Measurements from ENCODE around the gene GDF3.

Gene GDF3

DNA sequence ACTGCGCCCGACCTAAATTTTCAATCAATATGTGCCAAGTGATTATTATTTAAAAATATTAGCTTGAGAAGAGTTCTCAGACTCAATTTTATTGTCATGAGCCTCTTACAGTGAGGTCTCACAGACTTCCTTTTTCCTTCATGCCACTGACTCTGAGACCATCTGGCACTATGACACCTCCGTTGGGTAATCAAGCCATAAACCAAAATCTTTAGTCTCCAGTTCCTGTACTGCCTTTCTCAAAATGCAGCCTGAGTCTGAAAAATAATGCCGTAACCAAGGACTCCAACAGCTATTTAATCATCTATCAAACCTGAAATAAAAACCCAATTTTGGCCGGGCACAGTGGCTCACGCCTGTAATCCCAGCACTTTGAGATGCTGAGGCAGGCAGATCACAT lies 20.1 kb downstream of the GDF3 start:
- in situ Hi-C loops (cut with MboI; ENCODE audit: low sequenced_read_pairs): loop anchor here (25.0 kb wide), 1 partner anchor 137 kb away; no protein-coding TSS in a partner anchor

DNA sequence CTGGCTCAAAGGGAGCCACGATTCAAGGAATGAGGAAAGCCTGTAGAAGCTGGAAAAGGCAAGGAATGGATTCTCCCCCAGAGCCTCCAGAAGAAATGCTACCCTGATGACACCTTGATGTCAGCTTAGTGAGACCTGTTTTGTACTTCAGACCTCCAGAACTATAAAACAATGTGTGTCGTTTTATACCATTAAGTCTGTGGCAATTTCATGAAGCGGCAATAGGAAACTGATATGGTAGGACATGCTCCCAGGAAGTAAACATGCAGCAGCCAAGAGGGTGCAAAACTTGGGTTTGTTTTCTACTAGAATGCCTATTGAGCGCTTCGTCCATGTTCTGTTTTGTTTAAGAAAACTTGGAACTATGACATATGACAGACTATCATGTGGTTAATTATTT lies 27.4 kb downstream of the GDF3 start:
- in situ Hi-C loops (cut with MboI; ENCODE audit: low sequenced_read_pairs): no loop called here

DNA sequence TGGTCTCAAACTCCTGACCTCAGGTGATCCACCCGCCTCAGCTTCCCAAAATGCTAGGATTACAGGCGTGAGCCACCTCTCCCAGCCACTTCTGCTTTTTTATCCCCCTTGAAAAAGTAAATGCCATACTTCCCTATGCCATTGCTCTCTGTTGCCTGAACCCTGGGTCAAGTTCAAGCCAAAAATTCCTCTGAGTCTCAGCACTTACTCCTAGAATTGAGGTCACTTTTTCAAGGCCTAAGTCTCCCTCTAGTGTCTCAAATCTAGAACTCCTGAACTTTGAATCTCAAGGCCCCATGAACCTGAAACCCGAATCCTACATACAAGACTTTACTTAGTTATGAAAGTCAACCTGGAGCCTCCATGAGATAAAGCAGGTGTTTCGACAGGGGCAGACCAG lies 28.4 kb downstream of the GDF3 start:
- in situ Hi-C loops (cut with MboI; ENCODE audit: low sequenced_read_pairs): no loop called here

DNA sequence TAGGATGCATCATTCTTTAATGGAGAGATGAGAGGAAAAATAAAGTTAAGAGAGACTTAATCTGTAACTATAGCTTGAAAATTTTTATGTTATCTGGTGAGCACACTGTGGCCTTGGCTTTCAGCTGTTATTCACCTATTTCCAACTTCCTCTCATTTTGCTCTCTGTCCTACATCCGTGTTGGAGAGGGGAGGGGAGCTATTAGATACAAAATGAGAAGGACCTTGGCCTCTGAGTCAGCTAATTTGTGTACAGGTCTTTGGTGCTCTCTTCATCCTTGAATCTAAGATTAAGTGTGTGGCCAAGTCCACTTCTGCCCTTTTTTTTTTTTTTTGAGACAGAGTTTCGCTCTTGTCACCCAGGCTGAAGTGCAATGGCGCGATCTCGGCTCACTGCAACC lies 29.0 kb downstream of the GDF3 start:
- in situ Hi-C loops (cut with MboI; ENCODE audit: low sequenced_read_pairs): no loop called here

DNA sequence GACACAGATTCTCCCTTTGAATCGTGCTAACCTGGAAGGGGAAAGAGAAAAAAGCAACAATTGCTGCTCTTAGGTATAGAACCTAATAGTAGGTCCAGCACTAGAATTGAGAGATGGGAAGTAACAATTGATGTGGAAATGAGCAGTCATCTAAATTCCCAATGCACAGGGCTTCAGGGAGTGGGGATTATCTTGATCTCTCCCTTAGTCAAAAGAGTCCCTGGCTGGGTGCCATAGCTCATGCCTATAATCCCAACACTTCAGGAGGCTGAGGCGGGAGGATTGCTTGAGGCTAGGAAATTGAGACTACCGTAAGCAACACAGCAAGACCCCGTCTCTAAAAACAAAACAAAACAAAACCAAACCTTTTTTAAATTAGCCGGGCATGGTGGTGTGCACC lies 33.8 kb downstream of the GDF3 start:
- in situ Hi-C loops (cut with MboI; ENCODE audit: low sequenced_read_pairs): no loop called here

DNA sequence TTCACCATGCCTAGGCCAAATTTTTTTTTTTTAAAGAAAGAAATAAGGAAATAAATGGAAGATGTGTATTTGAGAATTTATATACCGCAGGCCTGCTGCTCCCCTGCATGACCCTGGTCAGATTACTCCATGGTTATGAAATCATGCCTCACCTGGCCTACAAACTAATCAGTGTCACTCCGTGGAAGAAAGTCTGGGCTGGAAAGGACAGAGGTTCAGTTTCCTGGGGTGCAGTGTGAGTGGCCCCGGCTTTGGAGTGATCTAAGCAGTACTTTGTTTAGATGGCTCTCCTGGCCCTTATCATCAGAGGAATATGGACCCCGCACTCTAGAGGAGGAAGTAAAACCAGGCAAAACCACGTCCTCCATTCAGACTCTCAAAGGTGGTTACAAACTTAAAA lies 39.5 kb downstream of the GDF3 start:
- in situ Hi-C loops (cut with MboI; ENCODE audit: low sequenced_read_pairs): no loop called here

DNA sequence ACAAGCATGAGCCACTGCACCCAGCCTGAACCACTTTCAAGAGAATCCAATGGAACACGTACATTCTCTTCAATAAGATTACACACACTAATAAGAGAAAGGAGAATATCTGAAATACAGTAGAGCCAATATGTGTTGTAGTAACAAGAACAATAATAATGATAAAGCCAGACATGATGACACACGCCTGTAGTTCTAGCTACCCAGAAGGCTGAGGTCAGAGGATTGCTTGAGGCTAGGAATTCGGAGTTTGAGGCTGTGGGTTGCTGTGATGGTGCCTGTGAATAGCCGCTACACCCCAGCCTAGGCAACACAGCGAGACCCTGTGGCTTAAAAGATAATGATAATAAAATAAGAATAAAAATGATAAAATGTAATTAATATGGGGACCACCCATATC lies 45.5 kb downstream of the GDF3 start:
- in situ Hi-C loops (cut with MboI; ENCODE audit: low sequenced_read_pairs): no loop called here

DNA sequence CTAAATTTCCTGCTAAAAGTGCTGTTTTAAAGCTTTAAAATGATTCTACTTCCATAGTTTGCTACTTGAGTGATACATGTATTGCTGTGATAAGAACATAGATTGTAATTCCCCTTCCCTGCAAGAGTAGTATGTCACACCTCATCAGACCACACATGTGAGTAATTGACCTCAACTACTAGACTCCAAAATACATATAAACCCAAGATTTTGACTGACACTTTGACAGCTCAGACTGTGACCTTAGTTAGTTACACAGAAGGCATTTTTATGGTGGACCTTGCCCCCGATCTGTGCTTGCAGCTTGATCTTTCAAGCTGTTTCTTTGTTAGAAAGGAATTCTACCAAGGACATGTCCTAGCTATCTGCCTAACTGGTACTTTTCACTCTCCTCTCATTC lies 48.5 kb downstream of the GDF3 start:
- in situ Hi-C loops (cut with MboI; ENCODE audit: low sequenced_read_pairs): loop anchor here (25.0 kb wide), 1 partner anchor 435 kb away; no protein-coding TSS in a partner anchor

DNA sequence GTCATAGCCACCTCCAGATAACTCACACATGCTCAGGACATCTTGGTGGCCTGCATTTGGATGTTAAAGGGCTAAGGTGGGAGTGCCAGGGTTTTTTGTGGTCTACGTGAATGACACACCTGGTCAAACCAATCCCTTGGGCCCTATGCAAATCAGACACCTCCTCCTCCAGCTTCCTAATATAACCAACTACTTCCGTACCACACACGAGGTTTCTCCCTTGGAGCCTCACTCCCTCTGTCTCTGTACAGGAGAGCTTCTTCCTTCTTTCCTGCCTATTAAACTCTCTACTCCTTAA lies 49.4 kb downstream of the GDF3 start:
- in situ Hi-C loops (cut with MboI; ENCODE audit: low sequenced_read_pairs): loop anchor here (25.0 kb wide), 1 partner anchor 434 kb away; no protein-coding TSS in a partner anchor

DNA sequence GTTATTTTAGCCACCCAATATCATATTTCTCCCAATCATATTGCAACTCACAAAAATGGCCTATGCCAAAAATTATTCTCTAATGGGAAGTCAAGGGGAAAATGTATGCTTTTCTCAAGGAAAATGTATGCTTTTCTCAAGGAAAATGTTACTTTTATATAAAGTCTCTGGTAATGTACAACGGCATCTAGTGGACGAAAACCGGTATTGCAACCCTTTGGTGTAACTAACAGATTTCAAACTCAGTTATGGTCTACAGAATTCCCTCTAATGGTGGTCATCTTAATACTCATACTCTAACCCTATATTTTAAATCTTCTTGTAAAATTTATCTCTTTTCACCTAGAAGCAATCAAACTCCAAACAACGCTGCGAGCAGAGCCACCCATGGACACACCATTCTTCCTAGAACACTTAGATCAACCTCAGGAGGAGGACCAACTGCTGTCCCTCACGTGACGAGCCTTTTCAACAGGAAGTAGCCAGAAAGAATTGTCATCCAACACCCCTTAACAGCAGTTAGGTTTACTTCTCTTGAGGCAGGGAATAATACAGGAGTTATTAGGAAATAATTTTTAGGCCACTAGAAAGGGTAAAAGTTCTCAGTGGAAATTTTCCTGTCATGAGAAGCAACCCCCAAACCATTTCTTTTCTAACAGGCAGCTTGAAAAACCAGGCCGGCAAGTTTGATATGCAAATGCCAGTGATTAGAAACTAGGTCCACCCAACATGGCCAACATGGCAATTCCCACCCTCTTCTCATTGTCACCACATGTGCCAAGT lies 50.0 kb downstream of the GDF3 start:
- in situ Hi-C loops (cut with MboI; ENCODE audit: low sequenced_read_pairs): loop anchor here (25.0 kb wide), 1 partner anchor 433 kb away; no protein-coding TSS in a partner anchor

DNA sequence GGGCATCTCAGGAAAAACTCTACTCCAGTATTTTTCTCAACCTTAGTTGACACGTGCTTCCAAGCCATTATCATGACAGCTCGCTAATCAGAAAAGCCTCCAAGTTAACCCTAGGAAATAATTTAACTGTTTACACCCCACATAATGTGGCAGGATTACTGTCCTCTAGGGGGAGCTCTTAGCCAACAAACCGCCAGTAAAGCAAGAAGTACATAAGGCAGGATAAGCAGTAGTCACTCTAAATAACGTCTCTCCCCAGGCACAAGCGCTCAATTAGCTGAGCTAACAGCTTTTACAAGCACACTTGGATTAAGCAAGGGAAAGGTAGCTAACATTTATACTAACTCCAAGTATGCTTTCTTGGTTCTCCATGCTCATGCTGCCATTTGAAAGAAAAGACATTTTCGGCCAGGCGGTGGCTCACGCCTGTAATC lies 52.7 kb downstream of the GDF3 start:
- in situ Hi-C loops (cut with MboI; ENCODE audit: low sequenced_read_pairs): loop anchor here (25.0 kb wide), 1 partner anchor 431 kb away; no protein-coding TSS in a partner anchor

DNA sequence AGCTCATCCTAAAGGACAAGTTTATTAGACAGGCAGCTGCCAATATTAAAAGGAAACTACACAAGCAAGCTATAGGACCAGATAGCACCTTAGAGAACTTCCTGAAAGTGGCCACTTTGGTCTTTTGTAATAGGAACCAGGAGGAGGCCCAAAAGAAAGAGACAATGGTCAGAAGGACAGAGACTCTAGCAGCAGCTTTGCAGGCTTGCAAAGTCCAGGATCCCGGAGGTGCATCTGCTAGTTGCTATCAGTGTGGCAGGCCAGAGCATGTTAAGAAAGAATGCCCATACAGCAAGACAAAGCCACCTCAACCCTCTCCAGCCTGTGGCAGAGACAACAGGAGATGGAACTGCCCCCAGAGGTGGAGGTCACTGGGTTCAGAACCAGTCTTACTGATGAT lies 53.3 kb downstream of the GDF3 start:
- in situ Hi-C loops (cut with MboI; ENCODE audit: low sequenced_read_pairs): loop anchor here (25.0 kb wide), 1 partner anchor 430 kb away; no protein-coding TSS in a partner anchor

DNA sequence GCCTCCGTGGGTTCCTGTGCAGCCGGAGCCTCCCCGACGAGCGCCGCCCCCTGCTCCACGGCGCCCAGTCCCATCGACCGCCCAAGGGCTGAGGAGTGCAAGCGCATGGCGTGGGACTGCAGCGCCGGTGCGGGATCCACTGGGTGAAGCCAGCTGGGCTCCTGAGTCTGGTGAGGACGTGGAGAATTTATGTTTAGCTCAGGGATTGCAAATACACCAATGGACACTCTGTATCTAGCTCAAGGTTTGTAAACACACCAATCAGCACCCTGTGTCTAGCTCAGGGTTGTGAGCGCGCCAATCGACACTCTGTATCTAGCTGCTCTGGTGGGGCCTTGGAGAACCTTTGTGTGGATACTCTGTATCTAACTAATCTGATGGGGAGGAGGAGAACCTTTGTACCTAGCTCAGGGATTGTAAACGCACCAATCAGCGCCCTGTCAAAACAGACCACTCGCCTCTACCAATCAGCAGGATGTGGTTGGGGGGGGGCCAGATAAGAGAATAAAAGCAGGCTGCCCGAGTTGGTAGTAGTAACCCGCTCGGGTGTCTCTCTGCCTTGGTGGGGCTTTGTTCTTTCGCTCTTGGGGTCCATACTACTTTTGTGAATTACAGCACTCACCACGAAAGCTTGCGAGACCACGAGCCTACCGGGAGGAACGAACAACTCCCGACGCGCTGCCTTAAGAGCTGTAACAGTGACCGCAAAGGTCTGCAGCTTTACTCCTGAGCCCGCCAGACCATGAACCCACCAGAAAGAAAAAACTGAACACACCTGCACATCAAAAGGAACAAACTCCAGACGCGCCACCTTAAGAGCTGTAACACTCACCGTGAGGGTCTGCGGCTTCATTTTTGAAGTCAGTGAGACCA lies 55.2 kb downstream of the GDF3 start:
- in situ Hi-C loops (cut with MboI; ENCODE audit: low sequenced_read_pairs): loop anchor here (25.0 kb wide), 1 partner anchor 428 kb away; no protein-coding TSS in a partner anchor
